GM12801 (cell line): Measurements from ENCODE around the gene SELENOO.

ENCODE experiments used
- TF ChIP-seq, protein P1 (sequence below): IDR thresholded peaks from one replicate; pipeline ENCODE4 v1.5.1; 2011; ENCODE audit warnings: control low read depth; ENCODE audit not compliant: insufficient read length; ENCODE audit errors: extremely low read depth

Gene SELENOO

DNA sequence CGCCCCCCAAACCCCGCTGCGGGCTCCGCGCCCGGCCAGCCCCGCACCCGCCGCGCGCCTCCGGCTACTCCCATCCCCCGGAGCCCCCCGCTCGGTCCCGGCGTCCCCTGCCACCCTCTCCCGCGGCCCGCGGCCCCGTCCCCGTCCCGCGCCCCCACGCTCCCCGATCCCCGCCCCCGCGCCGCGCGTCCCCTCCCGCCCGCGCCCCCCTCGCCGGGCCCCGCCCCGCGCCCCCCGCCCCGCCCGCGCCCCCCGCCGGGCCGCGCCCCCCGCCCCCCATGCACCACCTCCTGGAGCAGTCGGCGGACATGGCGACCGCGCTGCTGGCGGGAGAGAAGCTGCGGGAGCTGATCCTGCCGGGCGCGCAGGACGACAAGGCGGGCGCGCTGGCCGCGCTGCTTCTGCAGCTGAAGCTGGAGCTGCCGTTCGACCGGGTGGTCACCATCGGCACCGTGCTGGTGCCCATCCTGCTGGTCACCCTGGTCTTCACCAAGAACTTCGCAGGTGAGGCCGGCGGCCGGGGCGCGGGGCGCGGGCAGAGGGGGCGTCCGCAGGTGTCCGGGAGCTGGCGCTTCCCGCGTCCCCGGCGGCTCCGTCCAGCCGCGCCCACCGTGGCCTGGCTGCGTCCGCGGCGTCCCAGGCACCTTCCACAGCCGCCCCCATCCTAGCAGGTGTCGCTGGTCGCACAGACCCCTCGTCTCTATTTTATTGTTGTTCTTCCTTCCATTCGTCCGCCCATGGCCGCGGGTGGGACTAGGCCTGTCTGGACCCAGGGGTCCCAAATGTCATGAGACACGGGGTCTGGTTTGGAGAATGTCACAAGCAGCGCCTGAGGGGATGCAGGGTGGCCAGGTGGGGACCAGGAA lies 30.1 kb upstream of the SELENOO start, which contains the start of gene PANX2:
Gene PANX2 (plus strand): TSS at position 279 of the 866 bp plus-strand sequence. CDS start 0 bp downstream, at position 279.
- TF ChIP-seq, protein P1, sequence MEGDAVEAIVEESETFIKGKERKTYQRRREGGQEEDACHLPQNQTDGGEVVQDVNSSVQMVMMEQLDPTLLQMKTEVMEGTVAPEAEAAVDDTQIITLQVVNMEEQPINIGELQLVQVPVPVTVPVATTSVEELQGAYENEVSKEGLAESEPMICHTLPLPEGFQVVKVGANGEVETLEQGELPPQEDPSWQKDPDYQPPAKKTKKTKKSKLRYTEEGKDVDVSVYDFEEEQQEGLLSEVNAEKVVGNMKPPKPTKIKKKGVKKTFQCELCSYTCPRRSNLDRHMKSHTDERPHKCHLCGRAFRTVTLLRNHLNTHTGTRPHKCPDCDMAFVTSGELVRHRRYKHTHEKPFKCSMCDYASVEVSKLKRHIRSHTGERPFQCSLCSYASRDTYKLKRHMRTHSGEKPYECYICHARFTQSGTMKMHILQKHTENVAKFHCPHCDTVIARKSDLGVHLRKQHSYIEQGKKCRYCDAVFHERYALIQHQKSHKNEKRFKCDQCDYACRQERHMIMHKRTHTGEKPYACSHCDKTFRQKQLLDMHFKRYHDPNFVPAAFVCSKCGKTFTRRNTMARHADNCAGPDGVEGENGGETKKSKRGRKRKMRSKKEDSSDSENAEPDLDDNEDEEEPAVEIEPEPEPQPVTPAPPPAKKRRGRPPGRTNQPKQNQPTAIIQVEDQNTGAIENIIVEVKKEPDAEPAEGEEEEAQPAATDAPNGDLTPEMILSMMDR = no peak

DNA sequence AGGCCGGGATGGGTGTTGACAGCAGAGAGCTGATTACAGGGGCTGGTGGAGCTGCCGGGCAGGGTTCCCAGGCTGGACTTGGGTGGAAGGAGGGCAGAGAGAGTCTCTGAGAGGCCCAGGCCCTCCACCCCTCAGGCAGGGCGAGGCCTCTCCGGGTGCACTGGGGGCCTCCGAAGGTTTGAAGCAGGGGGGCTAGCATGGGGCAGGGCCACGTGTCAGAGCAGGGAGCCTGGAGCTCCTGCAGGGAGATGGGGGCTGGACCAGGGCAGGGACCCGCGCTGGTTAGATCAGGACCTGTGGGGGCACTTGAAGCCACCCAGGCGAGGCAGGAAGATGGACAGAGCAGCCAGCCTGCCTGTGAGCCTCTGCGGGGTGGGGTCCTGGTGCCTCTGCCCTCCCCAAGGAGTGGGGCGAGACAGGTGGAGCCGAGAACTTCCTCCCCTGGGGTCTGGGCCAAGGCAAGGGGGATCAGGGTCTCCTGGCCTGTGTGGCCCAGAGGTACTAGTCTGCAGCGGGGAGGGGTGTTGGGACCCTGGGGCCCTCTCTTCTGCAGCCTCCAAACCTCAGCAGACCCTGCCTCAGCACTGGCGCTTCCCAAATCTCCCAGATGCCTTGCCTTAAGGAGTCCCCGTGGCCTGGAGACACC lies 29.4 kb upstream of the SELENOO start:
- TF ChIP-seq, protein P1 = no peak

DNA sequence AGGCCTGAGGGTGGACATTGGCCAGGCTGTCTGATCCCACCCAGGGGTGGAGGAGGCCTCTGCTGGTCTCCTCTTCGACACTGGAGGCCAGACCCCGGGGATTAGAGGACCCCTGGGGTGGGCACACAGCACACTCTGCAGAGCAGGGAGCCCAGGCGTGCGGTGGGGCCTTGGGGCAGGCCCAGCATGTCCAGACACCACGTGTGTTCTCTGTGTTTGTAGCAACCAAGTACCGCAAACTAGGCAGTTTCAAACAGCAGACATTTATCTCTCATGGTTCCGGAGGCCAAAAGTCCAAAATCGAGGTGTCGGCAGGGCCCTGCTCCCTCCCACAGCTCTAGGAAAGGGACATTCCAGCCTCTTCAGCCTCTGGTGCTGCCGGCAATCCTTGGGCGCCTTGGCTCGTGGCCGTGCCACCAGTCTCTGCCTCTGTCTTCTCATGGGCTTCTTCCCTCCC lies 28.8 kb upstream of the SELENOO start:
- TF ChIP-seq, protein P1 = no peak

DNA sequence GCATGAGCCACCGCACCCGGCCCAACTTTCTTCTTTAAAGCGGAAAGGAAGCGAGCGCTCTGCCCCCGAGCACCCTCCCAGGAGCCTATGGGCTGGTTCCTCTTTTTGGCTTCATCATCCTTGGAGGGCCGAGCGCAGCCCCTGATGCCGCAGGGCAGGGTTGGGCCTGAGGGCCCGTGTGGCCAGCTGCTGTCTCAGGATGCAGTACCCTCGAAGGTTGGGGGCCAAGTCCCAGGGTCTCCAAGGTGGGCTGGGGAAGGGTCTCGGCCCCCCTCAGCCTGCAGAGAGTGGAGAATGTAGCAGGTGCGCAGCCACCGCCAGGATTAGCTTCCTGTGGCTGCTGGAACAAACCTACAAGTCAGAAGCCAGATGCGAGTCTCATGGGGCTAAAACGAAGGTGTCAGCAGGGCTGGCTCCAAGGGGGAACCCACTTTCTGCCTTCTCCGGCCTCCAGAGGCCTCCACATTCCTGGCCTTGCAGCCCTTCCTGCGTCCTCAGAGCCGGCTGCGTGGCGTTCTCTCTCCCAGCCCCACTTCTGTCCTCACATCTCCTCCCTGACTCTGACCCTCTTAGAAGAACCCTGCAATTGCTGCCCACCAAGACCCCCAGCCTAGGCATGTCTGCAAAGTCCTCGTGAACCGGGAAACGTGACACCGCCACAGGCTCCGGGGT lies 27.4 kb upstream of the SELENOO start:
- TF ChIP-seq, protein P1 = no peak

DNA sequence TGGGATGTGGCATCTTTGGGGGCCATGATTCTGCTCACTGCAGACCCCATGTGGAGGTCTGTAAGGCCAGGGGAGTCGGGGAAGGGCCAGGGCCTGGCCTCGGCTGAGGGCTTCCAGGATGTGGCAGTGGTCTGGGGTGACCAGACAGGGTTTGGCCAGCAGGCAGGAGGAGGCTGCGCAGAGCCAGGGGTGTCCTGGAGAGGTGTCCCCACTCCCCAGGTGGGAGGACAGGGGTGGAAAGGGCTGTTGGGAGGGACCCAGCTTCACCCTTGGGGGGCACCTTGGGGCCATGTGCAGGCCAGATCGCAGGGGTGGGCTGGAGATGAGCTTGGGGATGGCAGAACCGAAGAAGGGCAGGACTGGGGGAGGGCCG lies 26.8 kb upstream of the SELENOO start:
- TF ChIP-seq, protein P1 = no peak

DNA sequence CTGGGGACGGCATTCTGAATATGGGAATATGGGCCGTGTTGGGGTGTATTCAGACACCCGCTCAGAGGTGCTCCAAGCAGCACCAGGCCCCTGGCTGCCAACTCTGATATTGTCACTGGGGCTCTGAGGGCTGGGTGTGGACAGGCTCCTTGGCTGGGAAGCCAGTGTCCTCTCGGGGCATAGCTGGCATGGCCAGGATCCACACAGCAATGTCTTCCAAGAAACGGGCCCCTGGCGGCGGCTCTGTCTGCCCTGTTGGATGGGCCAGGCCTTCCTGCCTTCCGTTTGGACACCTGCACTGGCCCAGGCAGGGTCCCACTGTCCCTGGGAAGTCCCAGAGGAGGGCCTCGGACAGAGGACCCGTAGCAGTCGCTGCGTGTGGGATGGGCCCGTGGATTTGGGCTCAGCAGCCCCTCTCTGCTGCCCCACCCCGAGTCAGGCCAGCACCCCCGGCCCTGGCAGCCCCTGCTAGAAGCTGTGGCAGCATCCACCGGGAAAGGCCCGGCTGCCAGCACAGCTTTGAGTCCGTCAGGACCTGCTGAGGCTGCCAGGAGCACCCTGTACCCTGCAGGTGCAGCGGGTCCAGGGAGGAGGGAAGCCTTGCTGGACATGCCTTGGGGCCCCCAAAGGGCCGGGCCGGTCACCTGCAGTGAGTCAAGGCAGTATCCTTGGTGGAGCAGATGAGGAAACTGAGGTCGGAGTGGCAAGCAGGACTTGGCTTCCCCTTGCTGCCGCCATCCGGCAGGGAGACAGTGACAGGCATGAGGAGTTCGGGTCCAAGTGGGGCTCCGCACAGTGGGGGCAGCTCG lies 26.2 kb upstream of the SELENOO start:
- TF ChIP-seq, protein P1 = no peak
